RWPE2 (cell line): ENCODE data around the gene INAVA.
A peak's percentile ranks its signal among the peaks of the same experiment; 100 is the strongest.

Source experiments
- ATAC-seq: fragments of 200-7000 bp; cut with Tn5 transposase; 3 replicates; pipeline ENCODE4 v1.9.1; 2021; ENCODE audit warnings: low read depth
- DNase-seq: peaks from one replicate; pipeline ENCODE4 v3.0.0-alpha.2; 2020; ENCODE audit warnings: low spot score
- H3K27ac ChIP-seq: fragments of 450-650 bp; 2 replicates; pipeline ENCODE4 v1.5.1; 2017; ENCODE audit warnings: mild to moderate bottlenecking; ENCODE audit not compliant: poor library complexity, severe bottlenecking
- H3K27me3 ChIP-seq: fragments of 250-450 bp; sonication (Bioruptor Pico); 2 replicates; pipeline ENCODE4 v1.5.1; 2021; ENCODE audit warnings: mild to moderate bottlenecking, moderate library complexity; ENCODE audit not compliant: insufficient read depth, poor library complexity, severe bottlenecking
- H3K36me3 ChIP-seq: fragments of 250-450 bp; sonication (Bioruptor Pico); 2 replicates; pipeline ENCODE4 v1.5.1; 2020; ENCODE audit warnings: low read depth, mild to moderate bottlenecking, moderate library complexity
- H3K4me1 ChIP-seq: fragments of 250-450 bp; sonication (Bioruptor Pico); 2 replicates; pipeline ENCODE4 v1.5.1; 2021; ENCODE audit warnings: mild to moderate bottlenecking, moderate library complexity; ENCODE audit not compliant: insufficient read depth, poor library complexity, severe bottlenecking
- H3K4me3 ChIP-seq: fragments of 250-450 bp; sonication (Bioruptor Pico); 2 replicates; pipeline ENCODE4 v1.5.1; 2021; ENCODE audit warnings: mild to moderate bottlenecking, moderate library complexity; ENCODE audit not compliant: severe bottlenecking
- H3K9me3 ChIP-seq: fragments of 250-450 bp; sonication (Bioruptor Pico); 2 replicates; pipeline ENCODE4 v1.5.1; 2021; ENCODE audit warnings: mild to moderate bottlenecking, moderate library complexity; ENCODE audit not compliant: severe bottlenecking
- TF ChIP-seq, protein P1 (sequence below): fragments of 450-650 bp; IDR thresholded peaks from one replicate; pipeline ENCODE4 v1.5.1; 2017; ENCODE audit warnings: mild to moderate bottlenecking, moderate library complexity; ENCODE audit not compliant: poor library complexity, severe bottlenecking

Gene INAVA, protein sequence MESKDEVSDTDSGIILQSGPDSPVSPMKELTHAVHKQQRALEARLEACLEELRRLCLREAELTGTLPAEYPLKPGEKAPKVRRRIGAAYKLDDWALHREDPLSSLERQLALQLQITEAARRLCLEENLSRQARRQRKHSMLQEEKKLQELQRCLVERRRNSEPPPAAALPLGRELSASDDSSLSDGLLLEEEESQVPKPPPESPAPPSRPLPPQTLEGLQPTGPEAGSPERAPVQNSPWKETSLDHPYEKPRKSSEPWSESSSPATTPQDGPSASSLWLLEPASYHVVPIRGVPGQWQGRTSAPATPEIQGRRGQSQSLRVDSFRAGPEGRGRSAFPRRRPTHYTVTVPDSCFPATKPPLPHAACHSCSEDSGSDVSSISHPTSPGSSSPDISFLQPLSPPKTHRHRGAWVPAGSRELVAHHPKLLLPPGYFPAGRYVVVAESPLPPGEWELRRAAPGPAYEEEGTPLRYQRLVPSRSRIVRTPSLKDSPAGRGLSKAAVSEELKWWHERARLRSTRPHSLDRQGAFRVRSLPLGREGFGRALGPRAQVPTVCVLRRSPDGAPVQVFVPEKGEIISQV

GRCh38 chr1:200894712-200895442 is at the start of gene INAVA:
Gene INAVA (plus strand): TSS chr1:200894900. CDS start chr1:200898401, 3,501 bp downstream.
- ATAC-seq, result peak; percentile 64
- no peaks in the 10 kb centered on the region for H3K9me3 ChIP-seq
- peaks cover 28% of the 10 kb centered on the region for H3K36me3 ChIP-seq
- peaks cover 40% of the 10 kb centered on the region for H3K4me1 ChIP-seq
- peak; percentile 90 for DNase-seq
- H3K4me3 ChIP-seq, result peak within 1 kb of the TSS; percentile 69
- no peaks in the 10 kb centered on the region for H3K27me3 ChIP-seq
- TF ChIP-seq, protein P1, sequence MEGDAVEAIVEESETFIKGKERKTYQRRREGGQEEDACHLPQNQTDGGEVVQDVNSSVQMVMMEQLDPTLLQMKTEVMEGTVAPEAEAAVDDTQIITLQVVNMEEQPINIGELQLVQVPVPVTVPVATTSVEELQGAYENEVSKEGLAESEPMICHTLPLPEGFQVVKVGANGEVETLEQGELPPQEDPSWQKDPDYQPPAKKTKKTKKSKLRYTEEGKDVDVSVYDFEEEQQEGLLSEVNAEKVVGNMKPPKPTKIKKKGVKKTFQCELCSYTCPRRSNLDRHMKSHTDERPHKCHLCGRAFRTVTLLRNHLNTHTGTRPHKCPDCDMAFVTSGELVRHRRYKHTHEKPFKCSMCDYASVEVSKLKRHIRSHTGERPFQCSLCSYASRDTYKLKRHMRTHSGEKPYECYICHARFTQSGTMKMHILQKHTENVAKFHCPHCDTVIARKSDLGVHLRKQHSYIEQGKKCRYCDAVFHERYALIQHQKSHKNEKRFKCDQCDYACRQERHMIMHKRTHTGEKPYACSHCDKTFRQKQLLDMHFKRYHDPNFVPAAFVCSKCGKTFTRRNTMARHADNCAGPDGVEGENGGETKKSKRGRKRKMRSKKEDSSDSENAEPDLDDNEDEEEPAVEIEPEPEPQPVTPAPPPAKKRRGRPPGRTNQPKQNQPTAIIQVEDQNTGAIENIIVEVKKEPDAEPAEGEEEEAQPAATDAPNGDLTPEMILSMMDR, result peak; percentile 29
- H3K27ac ChIP-seq, result peak within 1 kb of the TSS; percentile 92

DNA sequence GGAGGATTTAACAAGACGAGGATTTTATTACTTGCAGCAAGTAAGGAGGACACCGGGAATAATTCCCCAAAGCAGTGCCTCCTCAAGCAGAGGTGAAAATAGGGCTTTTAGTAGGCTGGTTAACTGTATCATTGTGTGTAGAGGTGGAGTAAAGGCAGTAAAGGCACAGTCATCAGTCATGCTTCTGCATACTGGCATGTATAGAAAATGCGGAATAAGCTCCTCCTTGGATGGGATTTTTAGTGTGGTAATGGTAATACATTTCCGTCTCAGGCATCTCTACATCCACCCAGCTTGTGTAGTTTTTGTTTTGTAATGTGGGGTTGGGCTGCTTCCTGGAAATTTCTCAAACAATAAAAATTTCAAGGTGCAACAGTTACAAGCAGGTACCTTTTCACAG is 49.3 kb upstream of the INAVA start:
- Histone ChIP-seq H3K4me1 (peaks cover 8% of the 10 kb centered on the region), H3K9me3 (no peaks in the 10 kb centered on the region), H3K4me3 (no peak overlapping the region), H3K27ac (no peak overlapping the region), H3K36me3 (peaks cover 100% of the 10 kb centered on the region), H3K27me3 (no peaks in the 10 kb centered on the region)
- TF ChIP-seq, protein P1, result no peak
- ATAC-seq, result no peak
- DNase-seq, result no peak

DNA sequence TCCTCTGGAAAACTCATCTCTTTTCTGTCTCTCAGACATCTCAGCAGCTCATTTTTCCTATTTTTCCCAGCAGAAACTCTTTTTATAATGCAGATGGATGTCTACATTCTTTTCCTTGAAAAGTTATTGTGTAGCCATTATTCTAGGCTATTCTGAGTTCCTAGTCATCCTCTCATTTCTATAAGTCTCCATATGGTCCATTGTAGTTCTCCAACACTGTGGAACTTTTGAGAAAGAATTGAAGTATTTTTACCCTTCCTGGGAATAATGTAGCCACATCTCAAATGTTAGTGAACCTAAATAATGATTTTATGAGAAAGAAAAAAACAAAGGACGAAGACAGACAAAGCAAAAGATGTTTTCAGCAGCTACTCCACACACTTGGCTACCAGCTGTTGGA is 48.3 kb upstream of the INAVA start:
- ATAC-seq, result no peak
- TF ChIP-seq, protein P1, result no peak
- DNase-seq, result no peak
- no peaks in the 10 kb centered on the region for H3K9me3 ChIP-seq
- peaks cover 8% of the 10 kb centered on the region for H3K4me1 ChIP-seq
- H3K4me3 ChIP-seq, result no peak overlapping the region
- peaks cover 100% of the 10 kb centered on the region for H3K36me3 ChIP-seq
- H3K27ac ChIP-seq, result no peak overlapping the region
- no peaks in the 10 kb centered on the region for H3K27me3 ChIP-seq

- no peaks in the 10 kb centered on the region for H3K4me1 ChIP-seq
- H3K27ac ChIP-seq, result no peak overlapping the region
- ATAC-seq (no peak), DNase-seq (no peak)
- TF ChIP-seq, protein P1, result no peak
- H3K36me3 ChIP-seq, result peaks cover 100% of the 10 kb centered on the region
- no peak overlapping the region for H3K4me3 ChIP-seq
- no peaks in the 10 kb centered on the region for H3K9me3 ChIP-seq
- H3K27me3 ChIP-seq, result no peaks in the 10 kb centered on the region
Observed at GRCh38 chr1:200849430-200849829, 45.3 kb upstream of the INAVA start.
